Breast epithelium (tissue), 3 donors: ENCODE measurements around the gene HMHB1.

ENCODE experiments used
- CTCF ChIP-seq, 3 donors: fragments of 450-650 bp; IDR thresholded peaks; one replicate each; pipeline ENCODE4 v1.5.1; 2016 to 2017; ENCODE audit warnings: antibody characterized with exemption in 3 of 3, mild to moderate bottlenecking in 3 of 3, moderate library complexity in 3 of 3
- POLR2A ChIP-seq: fragments of 450-650 bp; IDR thresholded peaks from one replicate; pipeline ENCODE4 v1.6.1; 2016; ENCODE audit warnings: antibody characterized with exemption, mild to moderate bottlenecking, moderate library complexity
- POLR2AphosphoS5 ChIP-seq, 3 donors: sonication (generic); formaldehyde crosslinking; IDR thresholded peaks; one replicate each; pipeline ENCODE4 v1.6.1; 2017; ENCODE audit warnings: antibody characterized with exemption in 3 of 3

GRCh38 chr5:143767162-143767561 is 44.8 kb upstream of the HMHB1 start:
- TF ChIP-seq POLR2AphosphoS5 (IDR thresholded peaks at IDR 0.05) (no peak), CTCF (IDR thresholded peaks at IDR 0.05) (no peak), POLR2A (no peak)
